G401.6 (cell line): Measurements from ENCODE around the gene VEZF1.

ENCODE experiments used
- FAIRE-seq: peaks from 2 replicates; lab custom pipeline; 2012; peaks lifted over from hg19 to GRCh38; lab: Jason Lieb, UNC

VEZF1 gene

GRCh38 chr17:57999010-57999495 is 11.0 kb upstream of the VEZF1 start:
- no peak for FAIRE-seq

DNA sequence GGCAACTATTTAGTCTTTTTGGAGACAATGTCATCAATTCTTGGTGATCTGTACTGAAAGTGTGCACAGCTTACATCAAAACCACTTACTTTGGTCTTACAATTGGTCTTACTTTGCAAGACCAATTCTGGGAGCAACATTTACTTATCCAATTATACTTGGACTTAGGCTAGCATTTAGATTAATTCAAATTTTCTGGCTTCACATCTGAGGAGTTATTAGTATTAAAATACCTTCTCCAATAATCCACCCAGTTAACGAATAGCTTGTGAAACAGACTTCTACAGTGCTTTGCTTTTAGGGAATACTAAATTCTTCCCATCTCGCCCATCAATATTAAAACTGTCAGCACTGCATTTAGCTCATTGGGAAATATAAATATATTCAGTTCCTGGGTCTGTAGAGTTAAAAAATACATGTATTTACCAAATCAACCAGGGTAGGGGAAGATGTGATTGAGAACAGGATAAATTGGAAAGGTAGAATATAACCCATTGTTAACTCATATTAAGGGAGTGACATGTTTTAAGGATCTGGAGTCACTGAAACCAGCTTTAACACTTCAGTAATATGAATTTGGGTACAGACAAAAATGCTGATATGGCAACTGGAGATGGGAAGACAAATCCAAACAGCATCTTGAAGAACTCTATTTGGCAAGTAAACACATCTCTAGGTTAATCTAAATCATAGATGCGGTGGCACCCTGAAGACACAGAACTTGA is 9.2 kb upstream of the VEZF1 start:
- no peak for FAIRE-seq

- FAIRE-seq, result peak; percentile 83
Observed at GRCh38 chr17:57995076-57995956, 7.3 kb upstream of the VEZF1 start.

- no peak for FAIRE-seq
Observed at GRCh38 chr17:57994436-57994835, 6.4 kb upstream of the VEZF1 start.

DNA sequence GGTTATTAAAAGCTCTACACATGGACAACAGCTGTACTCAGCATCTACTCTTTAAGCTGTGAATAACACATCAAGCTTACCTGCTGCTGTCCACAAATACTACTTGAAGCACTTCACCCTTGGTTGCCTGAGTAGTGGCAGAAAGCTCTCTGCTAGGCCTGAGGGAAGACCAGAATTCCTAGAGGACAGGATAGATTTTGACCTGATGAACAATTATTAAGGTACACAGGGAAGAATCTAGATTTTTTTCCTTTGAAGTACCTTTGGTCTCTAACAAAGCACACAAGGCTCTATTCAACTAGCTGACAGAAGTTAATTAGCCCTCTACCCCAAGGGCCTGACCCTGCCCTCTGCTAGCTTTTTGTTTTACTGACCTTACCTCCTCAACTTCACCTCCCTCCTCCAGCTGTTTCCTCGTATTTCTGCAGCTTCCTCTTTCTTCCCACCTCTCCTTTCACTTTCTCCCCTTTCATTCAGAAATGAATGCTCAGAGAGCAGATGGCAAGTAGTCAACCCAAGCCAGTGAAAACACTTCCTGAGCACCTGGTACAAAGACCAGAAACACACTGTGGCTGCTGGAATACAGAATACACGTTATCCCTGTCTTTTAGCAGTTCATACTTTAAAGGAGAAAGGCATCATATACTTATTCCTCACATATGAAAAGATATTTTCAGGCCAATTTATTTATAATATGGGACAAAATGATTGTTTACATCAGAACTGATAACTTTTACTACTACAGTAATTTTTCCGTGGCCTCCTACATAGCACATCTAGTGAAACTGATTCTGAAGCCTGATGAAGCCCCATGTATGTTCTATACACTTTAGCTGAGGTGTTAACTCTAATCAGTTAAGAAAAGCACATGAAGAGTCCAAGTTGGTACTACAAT is 5.7 kb upstream of the VEZF1 start:
- FAIRE-seq, result no peak

- no peak for FAIRE-seq
Observed at GRCh38 chr17:57991537-57991936, 3.5 kb upstream of the VEZF1 start.

DNA sequence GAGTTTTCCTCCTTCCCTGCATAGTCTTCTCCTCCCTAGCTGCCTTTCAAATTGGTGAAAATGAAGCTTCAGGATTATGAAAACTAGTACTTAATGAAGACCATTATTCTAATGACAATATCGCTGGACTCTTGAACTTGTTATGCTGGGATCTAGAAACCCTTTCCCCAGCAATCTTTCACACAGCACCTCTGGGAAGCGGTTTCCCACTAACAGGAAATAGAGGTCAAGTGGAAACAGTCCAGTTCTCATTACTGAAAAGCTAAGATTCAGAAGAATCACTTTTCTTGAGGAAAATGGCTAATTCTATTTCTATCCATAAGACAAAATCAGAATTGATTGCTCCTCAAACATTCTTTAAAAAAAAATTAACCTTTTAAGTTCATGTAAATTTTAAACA is 2.0 kb upstream of the VEZF1 start:
- FAIRE-seq, result peak; percentile 40

DNA sequence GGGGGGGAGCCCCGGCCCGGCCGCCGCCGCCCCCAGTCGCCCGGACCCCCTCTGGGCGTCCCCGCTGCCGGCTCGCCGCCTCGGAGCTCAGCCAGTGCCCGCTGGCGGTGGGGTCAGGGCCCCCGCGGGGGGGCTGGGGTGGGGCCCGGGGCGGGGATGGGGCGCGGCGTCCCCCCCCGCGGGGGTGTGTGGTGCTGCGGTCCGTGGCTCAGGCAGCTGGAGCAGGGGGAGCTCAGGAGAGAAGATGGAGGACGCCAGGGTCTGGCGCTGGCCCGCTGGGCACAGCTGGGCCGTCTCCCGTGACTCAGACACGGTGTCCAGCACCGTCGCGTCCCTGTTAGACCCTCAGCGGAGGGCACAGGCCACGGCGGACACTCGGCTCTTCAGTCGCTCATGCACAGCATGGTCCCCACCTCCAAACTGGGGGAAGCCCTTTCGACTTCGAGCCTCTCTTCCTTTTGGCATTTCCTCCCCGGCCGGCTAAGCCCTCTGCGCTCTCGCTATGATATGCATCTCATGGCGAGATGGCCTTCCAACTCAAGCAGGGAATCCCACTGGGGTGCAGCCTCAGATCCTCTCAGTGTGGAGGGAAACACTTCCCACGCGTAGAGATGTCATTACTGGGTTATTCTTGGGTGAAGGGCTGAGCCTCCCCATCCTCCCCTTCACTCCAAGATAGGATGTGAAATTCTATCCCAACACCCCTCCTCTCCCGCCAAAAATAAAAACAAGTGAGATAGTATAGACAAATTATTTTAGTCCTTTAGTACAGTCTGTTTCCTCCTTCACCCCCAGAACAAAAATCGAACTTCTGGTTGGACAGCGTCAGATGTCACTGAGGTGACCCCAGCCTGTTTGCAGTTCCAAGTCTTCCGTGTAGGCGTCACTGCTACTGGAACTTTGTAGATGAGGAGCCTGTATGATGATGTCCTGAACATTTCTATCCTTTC is 522 bp upstream of the VEZF1 start:
- peak; percentile 52 for FAIRE-seq

- FAIRE-seq, result no peak
Observed at GRCh38 chr17:57986841-57987580, 1.0 kb downstream of the VEZF1 start.

- FAIRE-seq, result no peak
Observed at GRCh38 chr17:57985675-57985974, 2.4 kb downstream of the VEZF1 start.

DNA sequence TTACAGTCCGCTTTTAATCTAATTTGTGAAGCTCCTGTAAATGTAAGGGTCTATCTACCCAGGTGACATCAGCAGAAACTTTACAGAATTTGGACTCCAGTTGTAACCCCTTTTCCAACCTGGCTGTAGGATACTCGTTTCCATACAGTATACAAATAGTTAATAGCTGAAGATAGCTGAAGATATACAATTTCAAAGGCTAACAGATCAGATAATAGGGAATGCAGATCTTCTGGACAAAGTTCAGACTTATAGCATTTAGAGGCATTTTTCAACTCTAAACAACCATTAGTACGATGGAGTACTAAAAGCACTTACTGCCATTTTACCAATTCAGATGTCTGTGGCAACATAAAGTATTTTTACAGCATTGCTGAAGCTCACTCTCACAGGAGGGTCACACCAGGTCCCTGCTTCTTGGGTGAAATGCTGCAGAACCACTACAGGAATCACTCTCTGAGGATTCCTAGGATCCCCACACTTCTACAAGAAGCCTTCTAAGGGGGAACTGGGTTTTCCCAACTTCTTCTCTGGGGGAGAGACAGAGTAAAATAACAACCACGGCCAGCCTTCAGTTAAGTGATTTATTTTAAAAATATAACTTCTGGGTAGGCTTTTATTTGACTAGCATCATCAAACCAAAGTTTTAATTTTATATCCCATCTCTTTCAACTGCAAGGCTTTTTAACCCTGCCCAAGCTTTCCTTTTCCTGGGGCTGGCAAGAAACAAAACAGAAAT is 2.9 kb downstream of the VEZF1 start:
- FAIRE-seq, result no peak

- no peak for FAIRE-seq
Observed at GRCh38 chr17:57984261-57984890, 3.7 kb downstream of the VEZF1 start.

DNA sequence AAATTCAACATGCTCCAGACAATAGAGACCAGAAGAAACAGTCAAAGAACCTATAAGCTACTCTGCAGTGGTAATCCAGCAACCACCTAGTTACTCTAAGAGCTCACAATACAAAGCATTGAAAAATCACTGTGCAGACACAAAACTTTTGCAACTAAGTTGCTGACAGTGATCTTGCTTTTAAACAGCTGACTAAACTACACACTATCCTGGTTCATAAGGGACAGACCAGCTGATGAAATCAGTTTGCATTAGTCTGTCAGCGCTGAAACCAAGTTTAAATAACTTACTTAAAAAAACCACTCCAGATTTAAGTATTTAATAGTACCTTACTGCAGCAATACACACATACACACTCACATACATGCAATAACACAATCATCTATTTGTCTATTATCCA is 4.6 kb downstream of the VEZF1 start:
- no peak for FAIRE-seq

DNA sequence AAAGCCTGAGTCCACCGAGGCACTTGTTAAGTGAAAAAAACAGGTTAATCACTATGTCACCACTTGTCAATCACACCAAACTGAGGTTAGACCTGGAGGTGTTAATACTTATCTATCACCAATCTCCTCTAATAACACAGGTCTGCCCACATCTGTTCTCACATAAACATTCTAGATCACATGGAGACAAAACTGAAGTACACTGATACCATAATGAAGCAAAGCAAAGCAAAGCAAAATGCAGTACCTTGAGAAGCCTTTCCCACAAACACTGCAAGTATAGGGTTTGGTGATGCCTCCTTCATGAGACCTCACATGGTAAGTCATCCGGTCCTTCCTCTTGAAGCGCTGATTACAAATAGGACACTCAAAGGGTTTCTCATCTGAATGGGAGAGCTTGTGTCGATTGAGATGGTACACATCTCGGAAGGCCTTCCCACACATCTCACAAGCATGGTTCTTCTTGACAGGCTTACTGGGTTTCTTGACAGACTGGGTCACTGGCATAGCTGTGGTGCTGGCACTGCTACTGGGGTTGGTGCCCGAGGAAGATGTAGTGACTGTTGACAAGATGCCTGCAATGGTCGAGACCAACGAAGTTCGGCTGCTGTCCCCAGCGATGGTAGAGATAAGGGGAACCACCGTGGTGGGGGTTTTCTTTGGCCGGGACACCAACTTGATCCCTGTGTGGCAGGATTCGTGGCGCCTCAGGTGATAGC is 5.4 kb downstream of the VEZF1 start:
- FAIRE-seq, result no peak

GRCh38 chr17:57980522-57980921 is 7.5 kb downstream of the VEZF1 start:
- no peak for FAIRE-seq

GRCh38 chr17:57979076-57979475 is 9.0 kb downstream of the VEZF1 start:
- FAIRE-seq, result no peak

- FAIRE-seq, result no peak
Observed at GRCh38 chr17:57976594-57976993, 11.5 kb downstream of the VEZF1 start.

- FAIRE-seq, result no peak
Observed at GRCh38 chr17:57975044-57975443, 13.0 kb downstream of the VEZF1 start.
